Activated B cell treated with CpG ODN at 0.5 μM for 24 hours (primary cell): ENCODE results near the gene THSD8. TPM values are rescaled to one million over a fixed set of nuclear protein-coding genes. Genes with fewer than 3 reads are reported as not detected.

Experiments used
- ATAC-seq: fragments of 200-7000 bp; cut with Tn5 transposase; one replicate; pipeline ENCODE4 v1.10.0; 2021; ENCODE audit warnings: low read depth, mild to moderate bottlenecking, moderate library complexity
- CTCF ChIA-PET: fragments of 350-600 bp; sonication (Branson Sonifier 250); formaldehyde crosslinking; loops from one replicate; lab custom pipeline; 2021; ENCODE audit warnings: antibody characterized with exemption; lab: Charles Lee
- POLR2A ChIA-PET: fragments of 350-600 bp; sonication (Branson Sonifier 250); formaldehyde crosslinking; loops from one replicate; lab custom pipeline; 2021; ENCODE audit warnings: antibody characterized with exemption; lab: Charles Lee
- DNase-seq: peaks from one replicate; pipeline ENCODE4 v3.0.0; 2022
- H3K27ac Mint-ChIP-seq: one replicate; pipeline ENCODE4 v1.8.0; 2020; ENCODE audit warnings: mixed read lengths
- H3K27me3 Mint-ChIP-seq: one replicate; pipeline ENCODE4 v1.8.0; 2021; ENCODE audit warnings: mixed read lengths
- H3K36me3 Mint-ChIP-seq: one replicate; pipeline ENCODE4 v1.8.0; 2021; ENCODE audit warnings: low read depth, mixed read lengths
- H3K4me1 Mint-ChIP-seq: one replicate; pipeline ENCODE4 v1.8.0; 2021; ENCODE audit warnings: mixed read lengths
- H3K4me3 Mint-ChIP-seq: one replicate; pipeline ENCODE4 v1.8.0; 2020; ENCODE audit warnings: mild to moderate bottlenecking, mixed read lengths
- H3K9me3 Mint-ChIP-seq: one replicate; pipeline ENCODE4 v1.8.0; 2020; ENCODE audit warnings: mixed read lengths
- CTCF ChIP-seq: fragments of 200-600 bp; IDR thresholded peaks from one replicate; pipeline ENCODE4 v1.8.0; 2022; ENCODE audit warnings: antibody characterized with exemption, mild to moderate bottlenecking
- intact Hi-C: fragments of 100-400 bp; cut with micrococcal nuclease; formaldehyde crosslinking; loops from one replicate; pipeline ENCODE4 v1.15.1; 2024
- total RNA-seq: library from RNA; stranded (reverse); gene quantifications from 2 replicates; pipeline ENCODE4 v1.2.3, GENCODE V29; 2022

The THSD8 gene
- total RNA-seq, 1 donor from 2014 or later = 2.3 TPM

DNA sequence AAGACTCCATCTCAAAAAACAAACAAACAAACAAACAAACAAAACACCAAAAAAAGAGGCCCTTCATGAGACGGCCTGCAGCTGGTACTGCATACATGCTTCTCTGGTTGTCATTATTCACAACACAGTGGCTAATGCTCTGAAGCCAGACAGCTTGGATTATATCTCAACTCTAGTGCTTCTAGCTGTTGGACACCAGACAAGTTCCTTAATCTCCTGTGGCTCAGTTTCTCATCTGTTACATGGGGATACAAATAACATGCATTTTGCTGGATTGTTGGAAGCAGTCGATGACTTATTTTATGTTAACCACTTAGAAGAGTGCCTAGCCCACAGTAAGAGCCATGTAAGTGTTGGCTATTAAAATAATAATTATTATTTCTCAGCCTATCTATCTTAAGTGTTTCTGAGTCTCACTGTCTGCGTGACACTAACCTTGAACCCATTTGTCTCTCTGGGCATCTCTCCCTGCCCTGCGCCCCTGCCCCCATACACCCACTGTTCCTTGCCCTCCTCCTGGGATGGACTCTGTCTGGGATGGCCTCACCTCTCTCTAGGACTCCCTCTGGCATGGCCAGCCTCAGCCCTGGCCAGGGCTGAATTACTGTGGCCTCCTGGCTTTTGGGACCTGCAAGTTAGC lies 13.7 kb upstream of the THSD8 start:
- H3K4me1 Mint-ChIP-seq = peaks cover 39% of the 10 kb centered on the region
- no peaks in the 10 kb centered on the region for H3K9me3 Mint-ChIP-seq
- H3K36me3 Mint-ChIP-seq = peaks cover 15% of the 10 kb centered on the region
- peak overlapping the region; percentile 90 for H3K4me3 Mint-ChIP-seq
- no peak for TF ChIP-seq CTCF
- DNase-seq (no peak), ATAC-seq (no peak)
- intact Hi-C loops = no loop called here
- ChIA-PET POLR2A (interaction anchor here (0.6 to 13.2 kb wide), 10 partner anchors 10 to 316 kb away, joined by 3 to 909 read pairs (median 5); partner anchors contain the start of genes CALR, HOOK2, RNASEH2A and TRIR), CTCF (interaction anchor here (4.3 kb wide), 1 partner anchor 11 kb away, joined by 43 read pairs; no protein-coding TSS in a partner anchor)
- no peaks in the 10 kb centered on the region for H3K27me3 Mint-ChIP-seq
- peak overlapping the region; percentile 99 for H3K27ac Mint-ChIP-seq

DNA sequence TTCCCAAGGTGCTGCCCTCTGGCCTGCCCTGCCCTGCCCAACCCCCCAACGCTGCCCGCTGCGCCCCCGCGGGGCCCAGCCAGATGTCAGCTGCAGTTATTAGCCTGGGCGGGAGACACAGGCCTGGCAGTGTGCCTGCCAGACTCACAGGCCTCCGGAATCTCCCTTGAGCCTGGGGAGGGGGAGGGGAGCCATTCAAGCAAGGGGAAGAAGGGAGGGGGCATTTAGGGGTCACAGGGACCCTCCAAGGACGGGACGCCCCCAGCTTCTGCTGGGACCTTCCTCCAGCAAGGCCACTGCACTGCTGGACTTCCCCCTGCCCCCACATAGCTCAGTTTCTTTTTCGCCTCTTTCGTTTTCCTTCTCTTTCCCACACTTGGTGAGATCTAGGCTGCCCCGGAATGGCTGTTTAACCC lies 13.2 kb upstream of the THSD8 start:
- Mint-ChIP-seq H3K36me3 (peaks cover 18% of the 10 kb centered on the region), H3K4me1 (peaks cover 39% of the 10 kb centered on the region), H3K4me3 (peak overlapping the region; percentile 90), H3K27me3 (no peaks in the 10 kb centered on the region), H3K9me3 (no peaks in the 10 kb centered on the region), H3K27ac (peak overlapping the region; percentile 99)
- POLR2A ChIA-PET = interaction anchor here (0.6 to 13.2 kb wide), 11 partner anchors 10 to 316 kb away, joined by 3 to 909 read pairs (median 5); partner anchors contain the start of genes CALR, HOOK2 and RNASEH2A
- peak; percentile 67 for DNase-seq
- ATAC-seq = peak; percentile 4
- CTCF ChIA-PET = interaction anchor here (4.3 kb wide), 1 partner anchor 11 kb away, joined by 43 read pairs; no protein-coding TSS in a partner anchor
- no peak for TF ChIP-seq CTCF
- intact Hi-C loops = no loop called here

DNA sequence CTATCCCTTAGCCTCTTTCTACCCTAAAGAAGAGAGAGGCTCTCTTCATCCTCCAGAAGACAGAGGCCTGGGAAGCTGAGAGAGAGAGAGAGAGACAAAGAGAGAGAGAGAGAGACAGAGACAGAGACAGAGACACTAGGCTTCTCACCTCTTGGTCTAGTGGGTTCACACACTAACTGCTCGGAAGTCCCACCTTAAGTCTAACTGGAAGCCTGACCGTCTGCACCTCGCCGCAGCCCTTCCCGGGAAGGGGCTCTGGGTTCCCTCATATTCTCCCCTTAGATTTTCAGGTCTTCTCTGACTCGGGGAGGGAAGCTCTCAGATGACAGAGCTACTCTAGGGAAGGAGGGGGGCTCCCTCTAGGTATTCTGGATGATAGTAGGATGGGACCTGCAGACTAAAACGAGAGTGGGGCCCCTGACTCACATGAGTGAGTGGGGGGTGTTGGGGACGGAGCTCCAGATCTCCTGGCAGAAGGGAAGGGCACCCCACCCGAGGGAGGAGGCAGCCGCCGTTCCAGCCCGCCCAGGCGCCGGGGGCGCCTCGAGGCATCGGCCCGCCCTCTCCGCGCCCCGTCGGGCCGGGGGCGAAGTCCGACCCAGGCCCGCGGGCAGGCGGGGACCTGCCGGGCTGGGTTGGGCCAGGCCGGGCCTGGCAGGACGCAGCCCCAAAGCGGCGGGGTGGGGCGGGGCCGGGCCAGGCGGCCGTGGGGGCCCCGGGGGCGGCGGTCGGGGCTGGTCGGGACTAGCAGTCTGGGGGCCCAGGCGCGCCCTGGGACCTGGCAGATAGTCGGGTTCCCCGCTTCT lies 12.6 kb upstream of the THSD8 start:
- no peak for DNase-seq

DNA sequence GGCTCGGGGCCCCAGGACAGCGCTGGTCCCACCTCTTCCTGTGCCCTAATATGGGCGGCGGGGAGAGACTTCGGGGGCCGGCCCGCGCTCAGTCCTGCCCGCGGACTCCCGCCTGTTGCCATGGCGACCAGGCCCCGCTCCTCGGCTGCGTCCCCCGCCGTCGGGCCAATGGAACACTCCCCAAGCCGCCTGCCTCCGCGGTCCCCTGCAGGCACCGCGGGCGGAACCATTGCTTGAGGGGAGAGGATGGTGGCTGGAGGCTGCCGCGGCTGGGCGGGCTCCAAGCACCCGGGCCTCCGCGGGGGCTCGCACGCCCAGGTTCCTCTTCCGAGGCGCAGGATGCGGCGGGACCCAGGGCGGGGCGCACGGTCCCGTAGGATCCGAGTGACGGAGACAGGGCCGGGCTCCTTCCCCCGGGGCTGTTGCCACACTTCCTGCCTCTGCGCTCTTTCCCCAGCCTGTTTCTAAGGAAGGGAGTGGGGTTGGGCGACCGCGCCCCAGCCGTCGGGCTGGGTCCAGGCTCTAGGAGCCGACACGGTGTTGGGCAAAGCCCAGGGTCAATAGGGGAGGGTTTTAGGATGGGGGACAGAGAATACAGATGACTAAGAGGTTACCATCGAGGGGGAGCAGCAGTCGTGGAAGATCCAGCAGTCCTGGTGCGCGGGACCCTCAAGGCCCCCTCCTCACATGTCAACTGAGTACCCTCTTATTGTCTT lies 11.8 kb upstream of the THSD8 start:
- intact Hi-C loops = loop anchor here (5.0 kb wide), 2 partner anchors 178 to 312 kb away; partner anchors contain the start of genes LYL1, ZNF490 and ZNF791
- H3K9me3 Mint-ChIP-seq = no peaks in the 10 kb centered on the region
- CTCF ChIA-PET = interaction anchor here (3.6 to 11.4 kb wide), 4 partner anchors 8 to 26 kb away, joined by 19 to 280 read pairs (median 160); partner anchors contain the start of gene HOOK2
- H3K4me1 Mint-ChIP-seq = peaks cover 52% of the 10 kb centered on the region
- peaks cover 18% of the 10 kb centered on the region for H3K36me3 Mint-ChIP-seq
- no peaks in the 10 kb centered on the region for H3K27me3 Mint-ChIP-seq
- TF ChIP-seq CTCF = no peak
- peak overlapping the region; percentile 97 for H3K27ac Mint-ChIP-seq
- DNase-seq (peak; percentile 95), ATAC-seq (peak; percentile 43)
- POLR2A ChIA-PET = interaction anchor here (0.6 to 13.2 kb wide), 11 partner anchors 12 to 1024 kb away, joined by 3 to 909 read pairs (median 6); partner anchors contain the start of genes CALR, FBXW9, GET3 and HOOK2
- H3K4me3 Mint-ChIP-seq = peak overlapping the region; percentile 96

More for the DNA sequence above, 12.6 kb upstream of the THSD8 start:
- H3K4me3 Mint-ChIP-seq = peak overlapping the region; percentile 96
- H3K4me1 Mint-ChIP-seq = peaks cover 44% of the 10 kb centered on the region
- peak overlapping the region; percentile 99 for H3K27ac Mint-ChIP-seq
- peaks cover 18% of the 10 kb centered on the region for H3K36me3 Mint-ChIP-seq
- intact Hi-C loops = no loop called here
- CTCF ChIA-PET = interaction anchor here (4.3 kb wide), 1 partner anchor 12 kb away, joined by 43 read pairs; no protein-coding TSS in a partner anchor
- no peaks in the 10 kb centered on the region for H3K9me3 Mint-ChIP-seq
- POLR2A ChIA-PET = interaction anchor here (0.6 to 13.2 kb wide), 12 partner anchors 11 to 363 kb away, joined by 3 to 909 read pairs (median 5); partner anchors contain the start of genes CALR, HOOK2 and RNASEH2A
- ATAC-seq = no peak
- H3K27me3 Mint-ChIP-seq = no peaks in the 10 kb centered on the region
- no peak for TF ChIP-seq CTCF
